ENCODE results near the gene SLC11A2.

SLC11A2 gene

DNA sequence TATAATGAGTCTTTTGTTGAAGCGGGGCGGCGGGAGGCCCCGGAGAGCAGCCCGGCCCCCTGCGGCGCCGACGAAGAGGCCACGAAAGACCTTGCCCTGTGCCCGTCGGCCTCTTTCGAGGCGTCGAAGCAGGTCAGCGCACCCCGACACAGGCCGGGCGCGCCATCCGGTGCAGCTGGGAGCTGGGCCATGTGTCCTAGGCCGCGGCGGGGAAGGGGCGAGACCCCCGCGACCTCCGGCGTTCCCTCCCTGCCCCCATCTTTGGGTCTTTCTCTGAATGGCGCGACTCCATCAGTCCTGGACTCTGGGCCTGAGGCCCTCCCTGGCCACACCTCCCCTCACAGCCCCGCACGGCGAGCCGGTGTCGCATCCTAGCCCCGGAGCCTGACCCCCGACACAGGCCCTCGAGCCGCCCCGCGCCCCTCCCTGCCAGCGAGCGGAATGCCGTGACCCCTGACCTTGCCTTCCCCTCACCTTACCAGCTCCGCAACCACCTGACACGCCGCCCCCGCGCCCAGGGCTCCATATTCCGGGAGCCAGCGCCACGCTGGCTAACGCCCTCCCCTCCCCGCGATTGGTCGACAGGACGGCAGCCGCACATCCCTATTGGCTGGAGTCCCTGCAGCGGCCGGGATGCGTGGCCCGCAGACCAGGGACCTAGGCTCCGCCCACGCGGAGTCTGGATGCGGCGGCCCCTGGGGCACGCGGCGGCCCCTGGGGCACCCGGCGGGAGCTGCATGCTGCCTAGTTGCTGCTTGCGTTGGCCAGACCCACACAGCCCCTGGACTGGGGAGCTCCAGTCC, at the start of gene SLC11A2:
TSS of gene SLC11A2 (minus strand) at position 549 of the 803 bp plus-strand sequence. CDS start 15,656 bp downstream, outside the sequence.
- DNase-seq: peak; percentile 91

DNA sequence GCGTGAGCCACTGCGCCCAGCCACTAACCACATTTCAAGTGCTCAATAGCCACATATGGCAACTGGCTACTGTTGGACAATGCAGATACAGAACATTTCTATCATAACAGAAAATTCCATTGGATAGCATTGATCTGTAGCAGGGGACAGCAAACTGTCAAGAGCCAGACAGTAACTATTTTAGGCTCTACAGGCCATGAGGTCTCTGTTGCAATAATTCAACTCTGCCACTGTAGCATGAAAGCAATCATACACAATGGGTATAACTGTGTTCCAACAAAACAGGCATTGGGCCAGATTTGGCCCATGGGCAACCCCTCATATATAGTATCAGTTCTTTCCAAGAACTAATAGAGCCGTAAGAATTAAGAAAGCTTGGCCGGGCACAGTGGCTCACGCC, 49.2 kb upstream of the SLC11A2 start:
- DNase-seq: no peak

- DNase-seq: no peak
These were observed 45.5 kb upstream of the SLC11A2 start for GRCh38 chr12:51071663-51072062.

- no peak for DNase-seq
These were observed 43.8 kb upstream of the SLC11A2 start for GRCh38 chr12:51070004-51070403.

DNA sequence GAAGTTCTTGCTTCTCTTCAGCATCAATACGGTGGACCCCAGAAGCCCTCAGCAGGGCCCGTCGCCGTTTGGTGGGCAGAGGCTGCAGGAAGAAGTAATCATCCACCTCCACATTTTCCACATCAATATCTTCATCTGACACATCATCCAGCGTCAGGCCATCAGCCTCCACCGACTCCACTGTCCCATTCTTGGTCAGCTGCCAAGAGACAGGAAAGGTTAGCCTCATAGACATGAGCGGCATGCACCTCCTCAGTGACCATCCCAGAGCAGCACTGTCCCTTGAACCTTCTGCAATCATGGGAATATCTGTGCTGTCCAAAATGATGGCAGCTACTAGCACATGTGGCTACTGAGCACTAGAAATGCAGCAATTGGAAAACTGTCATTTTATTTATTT, 41.6 kb upstream of the SLC11A2 start:
- DNase-seq: no peak

DNA sequence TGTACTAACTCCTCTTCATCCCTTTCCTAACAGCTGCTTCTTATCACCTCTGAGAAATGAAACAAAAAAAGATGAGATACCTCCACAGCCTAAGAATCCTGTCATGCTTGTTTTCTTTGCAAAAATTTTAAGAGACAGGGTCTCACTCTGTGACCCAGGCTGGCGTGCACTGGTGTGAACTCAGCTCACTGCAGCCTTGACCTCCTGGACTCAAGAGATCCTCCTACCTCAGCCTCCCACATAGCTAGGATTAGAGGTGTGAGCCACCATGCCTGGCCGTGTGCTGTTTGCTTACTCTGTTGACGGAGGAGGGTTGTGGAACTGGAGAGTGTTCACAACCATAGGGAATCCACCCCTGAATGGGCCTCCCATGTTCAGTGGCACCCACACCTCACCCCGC, 41.0 kb upstream of the SLC11A2 start:
- DNase-seq: no peak

GRCh38 chr12:51065530-51065929, 39.3 kb upstream of the SLC11A2 start:
- no peak for DNase-seq

GRCh38 chr12:51062631-51063397, 36.6 kb upstream of the SLC11A2 start:
- no peak for DNase-seq

DNA sequence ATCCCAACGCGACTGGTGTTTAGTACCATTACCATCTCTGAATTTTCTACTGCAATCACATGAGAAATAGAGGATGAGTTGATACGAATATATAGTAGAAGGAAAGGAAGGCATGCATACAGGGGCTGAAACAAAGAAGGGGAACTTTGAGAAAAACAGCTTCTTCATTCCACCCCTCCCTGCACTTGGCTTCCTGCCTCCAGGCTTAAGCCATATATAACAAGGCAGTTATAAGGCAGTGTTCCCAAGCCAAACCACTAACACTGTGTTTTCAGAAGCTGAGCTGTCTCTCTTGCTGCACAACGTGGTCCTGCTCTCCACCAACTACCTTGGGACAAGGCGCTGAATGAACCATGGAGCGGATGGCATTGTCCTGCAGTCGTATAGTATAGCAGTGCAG, 32.9 kb upstream of the SLC11A2 start:
- no peak for DNase-seq

GRCh38 chr12:51056242-51056641, 30.1 kb upstream of the SLC11A2 start:
- DNase-seq: no peak

- no peak for DNase-seq
These were observed 28.9 kb upstream of the SLC11A2 start for GRCh38 chr12:51055060-51055459.

- no peak for DNase-seq
These were observed 25.6 kb upstream of the SLC11A2 start for GRCh38 chr12:51051787-51052186.

GRCh38 chr12:51049525-51049924, 23.3 kb upstream of the SLC11A2 start:
- DNase-seq: no peak

DNA sequence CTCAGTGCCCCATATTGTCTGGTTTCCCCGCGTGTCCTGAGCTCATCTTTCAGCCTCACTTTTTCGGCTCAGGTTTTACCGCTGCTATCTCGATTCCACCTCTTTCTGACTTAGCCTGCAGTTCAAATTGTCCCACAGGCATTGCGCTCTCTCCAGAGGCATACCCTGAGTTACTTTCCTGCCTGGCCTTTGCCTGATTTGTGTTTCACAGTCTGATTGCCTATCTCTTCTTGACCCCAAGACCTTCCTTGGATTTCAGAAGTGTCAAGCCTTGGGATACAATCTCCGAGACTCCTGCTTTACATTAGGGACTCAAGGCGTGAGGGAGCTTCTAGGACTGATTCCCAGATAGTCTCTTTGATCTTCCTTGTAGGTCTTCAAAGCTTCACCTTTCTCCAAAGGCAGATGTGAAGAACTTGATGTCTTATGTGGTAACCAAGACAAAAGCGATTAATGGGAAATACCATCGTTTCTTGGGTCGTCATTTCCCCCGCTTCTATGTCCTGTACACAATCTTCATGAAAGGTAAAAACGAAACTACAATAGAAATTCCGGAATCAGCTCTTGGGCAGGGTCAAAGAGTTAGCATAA, 22.6 kb upstream of the SLC11A2 start:
- no peak for DNase-seq

DNA sequence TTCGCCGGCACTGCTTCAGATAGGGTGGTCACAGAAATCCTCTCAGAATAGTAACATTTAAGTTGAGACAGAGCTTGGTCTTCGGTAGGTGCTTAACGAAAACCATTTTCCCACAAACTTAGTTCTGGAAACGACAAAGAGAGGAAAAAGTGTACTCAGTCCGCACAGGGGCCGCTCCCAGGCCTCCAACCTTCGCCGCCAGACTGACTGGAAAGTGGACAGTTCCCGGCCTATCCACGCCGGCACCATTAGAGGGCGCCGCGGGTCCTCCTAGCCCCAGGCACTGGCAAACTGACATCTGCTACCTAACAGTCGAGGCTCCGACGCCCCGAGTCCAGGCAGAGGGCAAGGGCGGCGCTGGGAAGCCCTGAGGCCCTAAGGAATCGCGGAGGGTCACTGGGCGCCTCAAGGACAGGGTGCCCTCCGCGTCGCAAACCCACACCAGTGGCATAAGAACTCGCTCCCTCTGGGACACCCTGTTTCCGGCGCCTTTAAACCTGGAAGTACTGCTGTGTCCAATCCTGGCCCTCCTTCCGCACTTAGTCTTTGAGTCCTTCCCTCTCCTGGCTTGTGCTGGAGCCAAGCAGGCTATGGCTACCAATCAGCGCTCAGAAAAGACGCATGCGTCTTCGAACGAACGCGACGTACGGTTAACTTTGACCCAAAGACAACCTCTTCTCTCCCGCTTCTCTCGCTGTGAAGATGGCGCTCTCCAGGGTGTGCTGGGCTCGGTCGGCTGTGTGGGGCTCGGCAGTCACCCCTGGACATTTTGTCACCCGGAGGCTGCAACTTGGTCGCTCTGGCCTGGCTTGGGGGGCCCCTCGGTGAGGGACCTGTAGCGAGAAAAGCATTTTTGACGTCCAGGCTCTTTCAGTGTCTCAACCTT, 21.7 kb upstream of the SLC11A2 start, which contains the start of gene LETMD1:
TSS of gene LETMD1 (plus strand) at position 673 of the 886 bp plus-strand sequence. CDS start at position 703, 30 bp downstream.
- peak; percentile 94 for DNase-seq

DNA sequence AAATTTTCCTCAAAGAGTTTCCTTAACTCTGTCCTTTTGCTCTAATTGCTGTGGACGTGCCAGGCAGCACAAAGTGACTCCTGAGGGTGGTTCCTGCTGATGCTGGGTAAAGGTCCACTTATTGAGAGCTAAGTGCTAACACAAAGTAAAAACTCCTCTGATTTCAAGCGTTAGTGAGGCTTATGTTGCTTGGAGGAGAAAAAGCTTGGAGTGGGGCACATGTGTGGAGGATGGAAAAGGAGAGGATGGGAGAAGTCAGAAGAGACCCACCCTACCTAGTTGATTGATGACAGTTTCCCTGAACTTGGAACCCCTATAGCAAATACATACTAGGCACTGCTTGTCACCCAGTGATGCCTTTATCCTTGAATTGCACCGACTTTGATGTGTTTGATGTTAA, 10.1 kb upstream of the SLC11A2 start:
- no peak for DNase-seq

DNA sequence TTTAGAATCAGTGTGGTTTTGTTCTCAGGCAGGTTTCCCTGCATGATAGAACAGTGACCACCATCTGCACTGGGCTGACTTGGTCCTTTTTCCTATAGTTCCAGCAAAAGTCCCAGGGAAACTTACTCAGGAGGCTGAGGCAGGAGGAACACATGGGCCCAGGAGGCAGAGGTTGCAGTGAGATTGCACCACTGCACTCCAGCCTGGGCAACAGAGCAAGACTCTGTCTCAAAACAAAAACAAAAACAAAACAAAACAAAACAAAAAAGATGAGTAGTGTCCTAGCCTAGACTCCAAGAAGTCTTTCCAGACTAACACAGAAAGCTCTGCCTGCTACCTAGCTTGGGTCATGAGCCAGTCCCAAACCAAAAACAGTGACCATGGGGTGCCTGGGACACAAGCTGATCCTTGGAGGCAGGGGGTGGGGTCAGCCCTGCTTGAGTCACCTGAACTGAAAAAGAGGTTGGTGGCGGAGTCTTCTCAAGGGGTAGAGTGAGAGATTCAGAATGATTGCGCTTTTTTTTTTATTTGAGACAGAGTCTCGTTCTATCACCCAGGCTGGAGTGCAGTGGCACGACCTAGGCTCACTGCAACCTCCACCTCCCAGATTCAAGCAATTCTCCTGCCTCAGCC, 7.4 kb upstream of the SLC11A2 start:
- DNase-seq: no peak

DNA sequence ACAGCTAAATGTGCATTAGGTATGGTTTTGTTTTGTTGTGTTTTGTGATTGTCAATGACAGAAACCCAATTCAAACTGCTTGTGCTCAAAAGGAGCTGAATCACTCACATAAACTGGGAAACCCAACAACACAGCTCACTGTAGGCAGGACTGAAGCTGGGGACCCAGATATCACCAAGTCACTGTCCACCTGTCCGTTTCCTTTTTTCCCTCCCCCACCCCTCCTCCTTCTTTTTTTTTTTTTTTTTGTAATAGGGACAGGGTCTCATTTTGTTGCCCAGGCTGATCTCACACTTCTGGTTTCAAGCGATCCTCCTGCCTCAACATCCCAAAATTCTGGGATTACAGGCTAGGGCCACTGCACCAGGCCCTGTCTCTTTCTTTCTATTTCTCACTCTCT, 6.9 kb upstream of the SLC11A2 start:
- DNase-seq: no peak

- DNase-seq: no peak
These were observed 2.6 kb upstream of the SLC11A2 start for GRCh38 chr12:51028813-51029150.

DNA sequence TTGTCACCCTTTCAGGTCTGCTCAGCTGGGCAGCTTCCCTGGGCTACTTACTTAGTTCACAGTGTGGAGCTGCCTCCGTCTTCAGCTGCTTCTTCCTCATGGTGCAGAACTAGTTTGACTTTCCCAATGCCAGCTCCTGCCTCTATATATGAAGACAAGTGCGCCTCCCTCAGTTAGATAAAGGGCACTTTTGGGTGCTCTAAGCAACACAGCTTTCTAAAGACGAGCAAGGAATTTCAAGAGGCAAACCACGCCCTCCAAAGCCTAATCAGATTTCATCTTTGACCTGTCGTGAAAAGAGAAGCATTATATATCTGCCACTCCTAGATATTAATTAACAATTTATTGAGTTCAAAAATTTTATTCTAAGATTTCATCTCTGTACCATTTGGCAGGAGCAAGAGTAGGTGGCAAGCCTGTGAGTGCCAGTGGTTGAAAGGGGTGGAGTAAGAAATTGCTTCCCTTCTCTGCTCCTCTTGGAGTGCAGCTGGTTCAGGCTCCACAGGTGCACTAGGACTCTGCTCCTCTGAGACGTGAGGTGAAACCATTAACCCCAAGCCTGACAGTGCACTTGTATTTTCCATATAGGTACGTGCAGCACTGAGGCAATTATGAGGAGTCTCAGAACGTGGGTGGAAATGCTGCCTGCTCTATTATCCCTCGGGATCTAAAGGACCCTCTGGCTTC, 2.1 kb upstream of the SLC11A2 start:
- DNase-seq: peak; percentile 19

DNA sequence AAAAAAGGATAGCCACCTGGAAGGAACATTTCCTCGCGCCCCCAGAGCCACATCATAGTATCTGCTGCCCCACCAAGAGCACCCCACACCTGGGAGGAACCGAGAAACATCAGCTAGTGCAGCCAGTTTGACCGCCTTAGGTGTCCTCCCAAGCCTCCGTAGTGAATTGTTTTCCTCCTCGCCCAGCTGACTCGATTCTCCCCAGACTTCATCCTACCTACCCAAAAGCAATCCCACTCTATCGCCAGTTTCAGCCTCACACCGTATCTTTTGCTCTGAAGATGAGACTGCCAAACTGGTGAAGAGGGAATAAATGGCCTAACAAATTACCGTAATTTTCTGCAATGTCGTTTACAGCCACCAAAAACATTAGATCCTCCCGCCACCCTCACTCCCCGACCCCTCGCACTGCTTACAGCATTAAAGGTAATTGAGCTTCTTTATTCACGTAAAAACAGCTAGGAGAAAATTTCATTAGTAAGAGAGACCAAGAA, 1.2 kb upstream of the SLC11A2 start:
- no peak for DNase-seq
